Body of pancreas (tissue), 4 donors: ENCODE results near the gene TTC9C. TPM values are rescaled to one million over a fixed set of nuclear protein-coding genes. Genes with fewer than 3 reads are reported as not detected.
A peak's percentile ranks its signal among the peaks of the same experiment; 100 is the strongest.
"Not testable (repeated sequence)": the region's sequence is repeated elsewhere in the genome, so short reads cannot be mapped to it uniquely, and the experiment has no call there.

ENCODE experiments used
- ATAC-seq: fragments of 150-250 bp; one replicate; pipeline ENCODE4 v1.9.1; 2016
- DNase-seq, 4 donors: peaks; one replicate each; pipeline ENCODE4 v3.0.0-alpha.2; 2019
- H3K27ac ChIP-seq, 4 donors: fragments of 200-600 bp; sonication (generic); 1 replicate in 3 of 4; 2 replicates in 1 of 4; pipeline versions ENCODE4 v1.5.1 to v1.6.1; 2016 to 2019; ENCODE audit warnings: mild to moderate bottlenecking in 1 of 4, mixed read lengths in 1 of 4, moderate library complexity in 1 of 4
- H3K27me3 ChIP-seq, 2 donors: fragments of 200-600 bp; sonication (generic); one replicate each; pipeline ENCODE4 v1.6.0; 2016; ENCODE audit warnings: mild to moderate bottlenecking in 1 of 2
- H3K36me3 ChIP-seq, 2 donors: fragments of 200-600 bp; sonication (generic); replicated peaks in 1 of 2; 2 replicates each; pipeline ENCODE4 v1.5.1; 2016; ENCODE audit warnings: low read depth in 2 of 2; ENCODE audit not compliant: insufficient read depth in 1 of 2
- H3K4me1 ChIP-seq: fragments of 200-600 bp; sonication (generic); one replicate; pipeline ENCODE4 v1.6.0; 2016
- H3K4me3 ChIP-seq, 2 donors: fragments of 200-600 bp; sonication (generic); 1 replicate in 1 of 2; 2 replicates in 1 of 2; pipeline ENCODE4 v1.5.1; 2016 to 2019
- H3K9me3 ChIP-seq, 3 donors: fragments of 200-600 bp; sonication (generic); 1 replicate in 2 of 3; 2 replicates in 1 of 3; pipeline ENCODE4 v1.5.1; 2016
- POLR2A ChIP-seq, 3 donors: fragments of 450-650 bp; IDR thresholded peaks; one replicate each; pipeline ENCODE4 v1.6.1; 2016; ENCODE audit warnings: antibody characterized with exemption in 3 of 3, mild to moderate bottlenecking in 2 of 3
- WGBS, 2 donors: methylation state at CpG; one replicate each; pipeline ENCODE4 v1.1.5; 2017; 5-methylcytosine and 5-hydroxymethylcytosine counted together
- intact Hi-C: fragments of 100-400 bp; cut with DNase I; formaldehyde crosslinking; loops from one replicate; pipeline ENCODE4 v1.15.1; 2023
- total RNA-seq, 2 donors: library from RNA; depleted of rRNA; stranded (reverse); fragments of >200 nt; gene quantifications; one replicate each; pipeline ENCODE4 v1.1.0, GENCODE V29; 2016
- TF ChIP-seq, protein P1 (sequence below), 7 experiments: fragments of 450-650 bp in 4 of 7; fragments of 200-600 bp in 3 of 7; sonication (generic) in 3 of 7; IDR thresholded peaks; one replicate each; pipeline ENCODE4 v1.5.1; 2016 to 2019; ENCODE audit warnings: antibody characterized with exemption in 7 of 7

TTC9C gene
- total RNA-seq, 2 donors from 2014 or later, result 12.5 to 18.5 TPM

- Histone ChIP-seq H3K36me3 (no peaks in the 10 kb centered on the region), H3K27ac (peak overlapping the region in 1 of 4 donors; percentile 12), H3K27me3 (no peaks in the 10 kb centered on the region), H3K4me1 (peaks cover 32% of the 10 kb centered on the region), H3K4me3 (no peak overlapping the region), H3K9me3 (no peaks in the 10 kb centered on the region)
- WGBS, 2 donors, result 49 to 63% methylated on average over 9 of the region's 9 CpGs
- TF ChIP-seq, protein P1, sequence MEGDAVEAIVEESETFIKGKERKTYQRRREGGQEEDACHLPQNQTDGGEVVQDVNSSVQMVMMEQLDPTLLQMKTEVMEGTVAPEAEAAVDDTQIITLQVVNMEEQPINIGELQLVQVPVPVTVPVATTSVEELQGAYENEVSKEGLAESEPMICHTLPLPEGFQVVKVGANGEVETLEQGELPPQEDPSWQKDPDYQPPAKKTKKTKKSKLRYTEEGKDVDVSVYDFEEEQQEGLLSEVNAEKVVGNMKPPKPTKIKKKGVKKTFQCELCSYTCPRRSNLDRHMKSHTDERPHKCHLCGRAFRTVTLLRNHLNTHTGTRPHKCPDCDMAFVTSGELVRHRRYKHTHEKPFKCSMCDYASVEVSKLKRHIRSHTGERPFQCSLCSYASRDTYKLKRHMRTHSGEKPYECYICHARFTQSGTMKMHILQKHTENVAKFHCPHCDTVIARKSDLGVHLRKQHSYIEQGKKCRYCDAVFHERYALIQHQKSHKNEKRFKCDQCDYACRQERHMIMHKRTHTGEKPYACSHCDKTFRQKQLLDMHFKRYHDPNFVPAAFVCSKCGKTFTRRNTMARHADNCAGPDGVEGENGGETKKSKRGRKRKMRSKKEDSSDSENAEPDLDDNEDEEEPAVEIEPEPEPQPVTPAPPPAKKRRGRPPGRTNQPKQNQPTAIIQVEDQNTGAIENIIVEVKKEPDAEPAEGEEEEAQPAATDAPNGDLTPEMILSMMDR (IDR thresholded peaks at IDR 0.05), result no peak
- TF ChIP-seq POLR2A (IDR thresholded peaks at IDR 0.05), result no peak
- DNase-seq (no peak), ATAC-seq (no peak)
- intact Hi-C loops, result no loop called here
Observed at GRCh38 chr11:62747475-62748160, 19.3 kb downstream of the TTC9C start.

DNA sequence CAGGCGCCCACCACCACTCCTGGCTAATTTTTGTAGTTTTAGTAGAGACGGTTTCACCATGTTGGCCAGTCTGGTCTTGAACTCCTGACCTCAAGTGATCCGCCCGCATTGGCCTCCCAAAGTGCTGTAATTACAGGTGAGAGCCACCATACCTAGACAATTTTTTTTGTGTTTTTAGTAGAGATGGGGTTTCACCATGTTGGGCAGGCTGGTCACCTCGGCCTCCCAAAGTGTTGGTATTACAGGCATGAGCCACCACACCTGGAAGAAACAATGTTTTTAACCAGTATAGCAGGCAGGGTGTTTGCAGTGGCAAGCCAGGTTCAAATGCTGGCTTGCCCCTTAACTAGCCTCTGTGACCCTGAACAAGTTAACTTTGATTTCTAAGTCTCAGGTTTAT lies 21.6 kb downstream of the TTC9C start:
- H3K9me3 ChIP-seq, intact Hi-C loops, H3K4me3 ChIP-seq, ATAC-seq, DNase-seq, H3K36me3 ChIP-seq, H3K27me3 ChIP-seq: not testable (repeated sequence)
- Histone ChIP-seq H3K27ac (peak overlapping the region in 2 of 4 donors; percentile 23 to 39), H3K4me1 (peaks cover 47% of the 10 kb centered on the region)
- 97 to 100% methylated on average over 5 of the region's 5 CpGs for WGBS, 2 donors

DNA sequence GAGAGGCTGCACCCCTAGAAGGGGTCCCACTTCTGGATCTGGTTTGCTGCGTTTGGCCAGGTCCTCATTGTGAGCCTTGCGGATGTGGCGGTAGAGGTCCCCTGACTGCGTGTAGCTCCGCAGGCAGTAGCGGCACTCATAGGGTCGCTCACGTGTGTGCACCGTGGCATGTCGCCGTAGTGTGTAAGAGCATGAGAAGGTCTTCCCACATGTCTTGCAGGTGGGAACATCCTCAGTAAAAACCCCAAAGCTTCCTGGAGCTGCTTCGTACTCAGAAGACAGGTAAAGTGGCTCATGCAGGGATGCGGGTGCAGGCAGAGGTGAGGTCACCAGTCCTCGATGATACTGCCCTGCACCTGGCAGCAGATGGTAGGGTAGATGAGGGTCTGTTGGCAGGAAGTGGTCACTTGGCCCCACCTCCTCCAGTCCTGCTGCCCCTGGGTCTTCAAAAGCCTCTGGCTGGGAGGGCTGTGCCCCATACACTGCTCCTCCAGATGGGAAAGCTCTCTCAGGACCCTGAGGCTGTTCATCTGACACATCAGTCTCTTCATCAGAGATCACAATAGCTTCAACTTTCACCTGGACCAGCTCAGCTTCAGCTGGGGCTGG lies 24.0 kb downstream of the TTC9C start:
- no peaks in the 10 kb centered on the region for H3K9me3 ChIP-seq
- WGBS, 2 donors, result 92 to 93% methylated on average over 5 to 14 of the region's 14 CpGs
- ATAC-seq (no peak), DNase-seq (no peak)
- intact Hi-C loops, result no loop called here
- H3K27me3 ChIP-seq, result no peaks in the 10 kb centered on the region
- H3K27ac ChIP-seq, result peak overlapping the region in 1 of 4 donors; percentile 82
- no peaks in the 10 kb centered on the region for H3K36me3 ChIP-seq
- H3K4me1 ChIP-seq, result peaks cover 47% of the 10 kb centered on the region
- H3K4me3 ChIP-seq, result no peak overlapping the region
- TF ChIP-seq, protein P1 (IDR thresholded peaks at IDR 0.05), result no peak
- TF ChIP-seq POLR2A (IDR thresholded peaks at IDR 0.05), result no peak

DNA sequence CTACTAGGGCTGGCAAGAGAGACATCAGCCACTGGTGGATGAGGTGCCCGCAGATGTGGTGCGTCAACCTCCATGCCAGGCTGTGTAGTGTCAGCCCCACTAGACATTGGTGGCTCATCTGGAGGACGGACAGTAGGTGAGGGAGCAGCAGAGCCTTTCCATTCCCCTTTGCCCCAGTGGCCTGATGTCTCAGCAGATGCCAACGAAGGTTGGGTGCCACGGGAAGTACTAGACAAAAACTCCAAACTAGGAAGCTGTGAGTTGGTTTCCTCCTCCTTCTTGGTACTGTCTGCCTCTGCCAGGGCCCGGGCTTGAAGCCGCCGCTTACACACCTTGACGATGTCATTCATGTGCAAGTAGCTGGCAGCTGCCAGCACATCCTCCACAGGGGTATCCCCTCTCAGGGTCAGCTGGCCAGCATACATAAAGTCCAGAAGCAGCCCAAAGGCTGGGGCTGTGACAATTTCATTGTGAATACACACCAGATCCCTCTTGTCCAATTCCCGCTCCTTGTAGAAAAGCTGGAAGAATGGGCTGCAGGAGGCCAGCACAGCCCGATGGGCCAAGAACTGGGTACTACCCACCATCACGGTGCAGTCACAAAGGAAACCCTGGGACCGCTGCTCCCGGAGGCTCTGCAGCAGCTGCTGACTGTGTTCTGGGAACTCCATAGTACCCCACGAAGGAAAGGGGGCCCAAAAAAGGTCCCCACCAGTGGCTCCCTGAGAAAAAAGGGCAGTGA lies 24.9 kb downstream of the TTC9C start:
- Histone ChIP-seq H3K27me3 (no peaks in the 10 kb centered on the region), H3K4me1 (peaks cover 44% of the 10 kb centered on the region), H3K4me3 (peak overlapping the region; percentile 11 to 57), H3K36me3 (no peaks in the 10 kb centered on the region), H3K9me3 (no peaks in the 10 kb centered on the region), H3K27ac (peak overlapping the region; percentile 82 to 98 (median 92))
- intact Hi-C loops, result no loop called here
- ATAC-seq (peak; percentile 3), DNase-seq (peak in 1 of 4 donors; percentile 19)
- TF ChIP-seq POLR2A (IDR thresholded peaks at IDR 0.05), result no peak
- TF ChIP-seq, protein P1 (IDR thresholded peaks at IDR 0.05), result no peak
- whole genome bisulfite sequencing, 2 donors, result 40 to 71% methylated on average over 8 to 15 of the region's 15 CpGs
